Forelimb muscle (tissue), 1 donor: ENCODE measurements around the gene NPPC. TPM values are rescaled to one million over a fixed set of nuclear protein-coding genes. Genes with fewer than 3 reads are reported as not detected.
"Not testable (repeated sequence)": the region's sequence is repeated elsewhere in the genome, so short reads cannot be mapped to it uniquely, and the experiment has no call there.

ENCODE experiments used
- DNase-seq: peaks from one replicate; pipeline ENCODE4 v3.0.0-alpha.2; 2013; ENCODE audit warnings: low read depth
- polyA plus RNA-seq: library from polyadenylated mRNA; unstranded; fragments of 120-200 nt; gene quantifications from one replicate; pipeline ENCODE4 v1.2.1, GENCODE V29; 2013; ENCODE audit not compliant: insufficient read length

NPPC gene, protein sequence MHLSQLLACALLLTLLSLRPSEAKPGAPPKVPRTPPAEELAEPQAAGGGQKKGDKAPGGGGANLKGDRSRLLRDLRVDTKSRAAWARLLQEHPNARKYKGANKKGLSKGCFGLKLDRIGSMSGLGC
- polyA plus RNA-seq: 1.8 TPM

GRCh38 chr2:231926180-231926741 lies at the start of gene NPPC:
TSS of gene NPPC (minus strand) at chr2:231926396. CDS start at chr2:231926249, 147 bp downstream.
- DNase-seq: no peak

DNA sequence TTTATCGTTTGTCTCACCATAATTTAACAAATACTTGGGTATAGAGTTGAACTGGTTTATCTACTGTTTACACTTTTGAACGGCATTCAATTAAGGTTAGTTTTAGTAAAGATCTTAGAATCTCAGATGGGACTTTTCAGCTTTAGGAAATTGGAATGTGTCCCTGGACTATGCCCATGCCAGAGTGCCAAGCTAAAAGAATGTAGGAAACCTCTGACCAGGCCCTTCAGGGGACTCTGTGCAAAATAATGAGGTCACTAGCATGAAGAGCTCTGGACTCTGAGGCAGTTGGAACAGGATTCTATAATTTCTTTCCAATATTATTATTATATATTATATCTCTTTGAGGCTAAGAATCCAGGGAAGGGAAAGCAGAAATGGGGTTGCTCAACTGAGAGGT lies 48.8 kb upstream of the NPPC start:
- no peak for DNase-seq

DNA sequence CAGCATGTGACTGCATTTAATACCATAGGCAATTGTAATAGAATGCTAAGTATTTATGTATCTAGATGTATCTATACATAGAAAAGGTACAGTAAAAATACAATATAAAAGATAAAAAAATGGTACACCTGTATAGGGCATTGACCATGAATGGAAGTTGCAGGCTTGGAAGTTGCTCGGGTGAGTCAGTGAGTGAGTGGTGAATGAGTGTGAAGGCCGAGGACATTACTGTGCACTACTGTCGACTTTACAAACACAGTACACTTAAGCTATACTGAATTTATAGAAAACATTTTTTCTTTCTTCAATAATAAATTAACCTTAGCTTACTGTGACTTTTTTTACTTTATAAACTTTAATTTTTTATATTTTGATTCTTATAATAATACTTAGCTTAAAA lies 44.3 kb upstream of the NPPC start:
- DNase-seq: no peak

DNA sequence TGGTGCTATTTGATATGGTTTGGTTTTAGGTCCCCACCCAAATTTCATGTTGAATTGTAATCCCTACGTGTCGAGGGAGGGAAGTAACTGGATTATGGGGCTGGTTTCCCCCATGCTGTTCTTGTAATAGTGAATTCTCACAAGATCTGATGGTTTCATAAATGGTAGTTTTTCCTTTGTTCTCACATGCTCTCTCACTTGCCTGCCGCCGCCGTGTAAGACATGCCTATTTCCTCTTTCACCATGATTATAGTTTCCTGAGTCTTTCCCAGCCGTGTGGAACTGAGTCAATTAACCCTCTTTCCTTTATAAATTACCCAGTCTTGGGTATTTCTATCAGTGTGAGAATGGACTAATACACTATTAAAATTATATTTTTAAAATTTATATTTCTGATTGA lies 42.6 kb upstream of the NPPC start:
- no peak for DNase-seq

DNA sequence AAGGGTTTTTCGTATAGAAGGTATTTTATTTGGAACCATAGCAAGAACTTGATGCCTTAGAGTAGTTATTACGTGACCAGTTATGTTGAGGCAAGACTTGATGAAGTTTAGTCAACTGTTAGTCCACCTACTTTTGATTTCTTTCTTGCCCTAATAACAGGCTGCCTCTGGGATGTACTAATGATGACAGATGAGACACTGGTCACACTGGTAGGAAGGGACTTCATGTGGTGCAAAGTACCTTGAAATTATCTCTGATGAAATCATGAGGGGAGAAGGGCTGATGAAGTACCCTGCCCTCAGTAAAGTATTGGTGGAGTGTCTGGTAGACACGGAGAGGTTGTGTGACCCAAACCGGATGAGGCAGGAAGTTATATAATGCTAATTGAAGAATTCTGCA lies 40.7 kb upstream of the NPPC start:
- DNase-seq: no peak

- no peak for DNase-seq
These were observed 38.9 kb upstream of the NPPC start for GRCh38 chr2:231965102-231965501.

DNA sequence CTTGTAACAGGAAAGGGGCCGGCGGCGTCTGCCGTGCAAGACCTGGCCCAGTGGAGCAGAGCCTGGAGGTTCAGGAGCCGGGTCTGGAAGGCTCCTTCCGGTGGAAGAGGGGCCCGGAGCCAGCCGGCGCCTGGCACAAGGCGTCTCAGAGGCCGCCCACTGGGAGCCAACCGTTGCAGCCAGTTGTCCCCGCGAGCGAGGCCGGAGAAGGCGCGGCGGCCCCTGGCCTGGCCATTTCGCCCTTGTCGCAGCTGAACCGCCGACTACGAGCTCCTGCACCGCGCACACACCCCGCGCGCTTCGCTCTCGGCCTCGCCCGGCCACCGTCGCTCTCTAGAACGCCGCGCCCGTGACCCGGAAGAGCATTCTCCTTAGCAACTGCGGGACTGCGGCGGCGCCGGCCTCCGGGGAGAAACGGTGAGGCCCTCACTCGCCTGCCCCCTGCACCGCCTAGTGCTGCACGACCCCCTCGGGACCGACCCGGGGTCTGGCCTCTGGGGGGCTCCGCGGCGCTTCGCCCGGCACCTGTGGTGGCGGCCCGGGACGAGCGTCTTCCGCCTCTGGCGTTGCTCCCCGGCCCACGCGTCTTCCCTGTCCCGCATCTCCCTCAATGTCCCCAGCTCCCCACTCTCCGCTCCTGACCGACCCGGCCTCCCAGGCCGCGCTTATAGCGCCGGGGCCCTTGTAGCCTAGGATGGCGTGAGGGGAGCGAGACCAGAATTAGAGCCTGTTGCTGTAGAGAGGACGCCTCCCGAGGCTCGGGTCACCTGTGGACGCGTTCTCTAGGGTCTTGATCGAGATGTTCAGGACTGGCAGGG lies 35.4 kb upstream of the NPPC start, which contains the start of gene DIS3L2:
Gene DIS3L2, plus strand, starts transcription at position 365 of the 818 bp plus-strand sequence. CDS start 53,215 bp downstream, outside the sequence.
- peak; percentile 24 for DNase-seq

- no peak for DNase-seq
These were observed 34.7 kb upstream of the NPPC start for GRCh38 chr2:231960810-231961348.

DNA sequence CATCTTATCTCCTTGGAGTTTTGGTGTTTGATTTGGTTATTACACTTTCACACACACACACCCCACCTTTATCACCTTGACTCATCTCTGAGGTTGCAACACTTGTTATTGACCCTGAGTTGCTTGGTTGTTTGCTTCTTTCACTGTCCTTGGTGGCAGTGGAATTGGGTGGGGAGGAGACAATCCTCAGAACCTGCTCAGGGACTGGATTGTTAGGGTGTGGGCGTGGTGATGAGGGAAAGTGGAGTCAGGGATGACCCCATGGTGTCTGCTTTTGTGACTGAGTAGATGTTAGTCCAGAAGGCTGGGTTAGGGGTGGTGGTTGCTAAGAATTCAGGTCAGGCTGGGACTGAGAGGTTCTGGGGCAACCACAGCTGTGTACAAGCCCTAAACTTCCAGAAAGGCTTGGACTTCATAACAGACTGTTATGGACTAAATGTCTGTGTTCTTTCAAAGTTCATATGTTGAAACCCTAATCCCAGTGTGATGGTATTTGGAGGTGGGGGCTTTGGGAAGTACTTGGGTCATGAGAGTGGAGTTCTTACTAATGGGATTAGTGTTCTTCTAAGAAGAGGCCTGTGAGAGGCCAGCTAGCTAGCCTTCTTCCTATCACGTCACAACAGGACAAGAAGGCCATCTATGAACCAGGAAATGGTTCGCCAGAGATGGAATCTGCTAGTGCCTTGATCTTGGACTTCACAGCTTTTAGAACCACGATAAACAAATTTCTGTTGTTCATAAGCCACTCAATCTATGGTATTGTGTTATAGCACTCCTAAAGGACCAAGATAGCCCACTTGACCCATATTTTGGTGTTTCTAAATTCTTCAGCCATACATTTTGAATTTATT lies 31.9 kb upstream of the NPPC start:
- no peak for DNase-seq

DNA sequence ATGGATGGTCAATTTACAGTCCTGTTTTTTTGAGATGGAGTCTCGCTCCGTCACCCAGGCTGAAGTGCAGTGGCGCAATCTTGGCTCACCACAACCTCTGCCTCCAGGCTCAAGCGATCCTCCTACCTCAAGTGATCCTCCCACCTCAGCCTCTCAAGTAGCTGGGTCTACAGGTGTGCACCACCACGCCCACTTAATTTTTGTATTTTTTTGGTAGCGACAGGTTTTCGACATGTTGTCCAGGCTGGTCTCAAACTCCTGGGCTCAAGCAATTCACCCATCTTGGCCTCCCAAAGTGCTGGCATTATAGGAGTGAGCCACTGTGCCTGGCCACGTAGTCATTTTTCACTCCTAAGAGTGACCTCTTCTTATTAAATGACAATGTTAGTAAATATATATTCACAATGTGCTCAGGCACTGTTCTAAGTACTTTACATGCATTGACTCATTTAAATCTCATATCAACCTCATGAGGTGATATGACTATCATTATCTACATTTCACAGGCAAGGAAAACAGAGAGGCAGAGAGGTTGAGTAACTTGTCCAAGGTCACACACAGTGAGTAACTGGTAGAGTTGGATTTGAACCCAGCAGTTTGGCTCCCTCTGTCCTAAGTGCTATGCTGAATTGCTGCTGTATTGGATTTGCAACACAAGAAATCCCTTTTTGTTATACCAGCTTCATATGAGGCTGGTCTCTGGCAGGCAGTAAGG lies 29.7 kb upstream of the NPPC start:
- DNase-seq: no peak

DNA sequence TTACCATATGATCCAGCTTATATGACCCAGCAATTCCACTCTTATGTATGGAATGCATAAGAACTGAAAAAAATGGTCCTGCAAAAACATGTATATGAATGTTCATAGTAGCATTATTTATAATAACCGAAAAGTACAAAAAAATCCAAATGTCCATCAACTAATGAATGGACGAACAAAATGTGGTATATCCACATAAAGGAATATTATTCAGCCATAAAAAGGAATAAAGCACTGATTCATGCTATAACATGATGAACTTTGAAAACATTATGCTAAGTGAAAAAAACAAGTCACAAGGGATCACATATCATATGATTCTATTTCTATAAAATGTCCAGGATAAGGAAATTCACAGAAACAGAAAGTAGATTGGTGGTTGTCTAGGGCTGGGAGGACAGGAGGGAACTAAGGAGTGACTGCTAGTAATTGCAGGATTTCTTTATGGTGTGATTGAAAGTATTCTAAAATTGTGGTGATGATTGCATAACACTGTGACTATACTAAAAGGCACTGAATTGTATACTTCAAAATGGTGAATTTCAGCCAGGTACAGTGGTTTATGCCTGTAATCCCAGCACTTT lies 25.3 kb upstream of the NPPC start:
- no peak for DNase-seq

DNA sequence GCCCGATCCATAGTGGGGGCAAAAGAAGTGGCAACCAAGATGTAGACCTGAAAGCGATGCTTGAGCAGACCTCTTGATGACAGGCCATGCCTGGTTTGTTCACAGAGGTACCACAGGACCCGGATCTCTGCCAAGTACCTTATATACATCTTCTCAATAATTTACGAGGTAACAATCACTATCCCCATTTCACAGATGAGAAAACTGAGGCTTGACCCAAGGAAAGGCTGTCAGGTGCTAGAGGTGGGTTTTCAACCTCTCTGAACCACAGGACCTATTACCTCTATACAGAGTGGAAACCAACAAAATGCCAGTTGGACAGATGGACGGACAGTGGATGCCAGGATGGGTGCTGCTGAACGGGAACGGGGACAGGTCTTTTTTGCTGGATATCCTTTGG lies 21.5 kb upstream of the NPPC start:
- no peak for DNase-seq

DNA sequence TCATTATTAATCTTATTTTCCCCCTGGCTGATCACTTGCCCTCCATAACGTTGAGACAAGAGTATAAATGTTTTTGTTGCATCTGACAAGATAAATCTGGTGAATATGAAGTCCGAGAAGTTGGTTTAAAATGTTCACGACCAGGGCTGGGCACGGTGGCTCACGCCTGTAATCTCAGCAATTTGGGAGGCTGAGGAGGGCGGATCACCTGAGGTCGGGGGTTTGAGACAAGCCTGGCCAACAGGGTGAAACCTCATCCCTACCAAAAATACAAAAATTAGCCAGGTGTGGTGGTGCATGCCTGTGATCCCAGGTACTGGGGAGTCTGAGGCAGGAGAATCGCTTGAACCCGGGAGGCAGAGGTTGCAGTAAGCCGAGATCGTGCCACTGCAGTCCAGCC lies 20.9 kb upstream of the NPPC start:
- not testable (repeated sequence) for DNase-seq

DNA sequence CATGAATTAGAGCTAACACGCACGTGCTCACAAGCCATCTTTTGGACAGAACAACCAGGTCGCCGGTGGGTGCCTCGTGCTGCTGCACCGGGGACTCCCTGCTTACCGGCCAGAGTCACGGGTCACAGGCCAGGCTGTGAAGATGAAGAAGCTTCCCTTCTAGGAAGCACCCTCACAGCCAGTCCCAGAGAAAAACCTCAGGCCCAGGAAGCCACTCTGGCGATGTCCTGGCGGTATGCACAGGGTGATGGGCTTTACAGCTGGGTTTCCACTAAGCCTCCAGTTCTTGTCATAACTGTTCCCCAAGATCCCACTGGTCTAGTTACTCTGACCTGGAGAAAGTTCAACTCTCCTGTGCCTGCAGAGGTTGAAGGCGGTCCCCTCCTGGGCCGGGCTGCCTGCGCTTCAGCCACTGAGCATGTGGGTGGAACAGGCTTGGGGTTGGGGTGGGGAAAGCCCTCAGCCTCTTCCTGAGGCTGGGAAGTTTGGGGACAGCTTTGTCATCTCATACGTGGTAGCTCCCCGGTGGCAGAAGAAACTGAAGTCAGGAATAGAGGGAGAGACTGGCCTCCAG lies 20.1 kb upstream of the NPPC start:
- no peak for DNase-seq

DNA sequence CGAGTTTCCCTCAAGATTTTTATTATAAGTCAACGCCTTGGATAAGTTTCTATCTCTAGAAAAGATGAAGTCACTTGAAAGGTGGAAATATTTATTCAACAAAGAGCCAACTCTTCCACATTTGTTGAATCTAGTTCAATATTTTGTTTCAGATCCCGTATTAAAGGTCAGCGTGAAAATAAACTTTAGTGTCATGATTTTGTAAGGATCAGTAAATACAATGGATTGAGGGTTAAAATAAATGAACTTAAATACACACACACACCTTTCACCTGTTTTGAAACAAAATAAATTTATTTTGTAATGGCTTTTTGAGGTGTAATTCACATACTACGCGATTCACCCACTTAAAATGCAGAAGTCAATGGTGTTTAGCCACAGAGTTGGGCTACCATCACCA lies 16.0 kb upstream of the NPPC start:
- DNase-seq: no peak

- DNase-seq: no peak
These were observed 15.5 kb upstream of the NPPC start for GRCh38 chr2:231941673-231942072.

GRCh38 chr2:231940795-231941194 lies 14.6 kb upstream of the NPPC start:
- DNase-seq: no peak

- DNase-seq: no peak
These were observed 12.8 kb upstream of the NPPC start for GRCh38 chr2:231939022-231939421.

DNA sequence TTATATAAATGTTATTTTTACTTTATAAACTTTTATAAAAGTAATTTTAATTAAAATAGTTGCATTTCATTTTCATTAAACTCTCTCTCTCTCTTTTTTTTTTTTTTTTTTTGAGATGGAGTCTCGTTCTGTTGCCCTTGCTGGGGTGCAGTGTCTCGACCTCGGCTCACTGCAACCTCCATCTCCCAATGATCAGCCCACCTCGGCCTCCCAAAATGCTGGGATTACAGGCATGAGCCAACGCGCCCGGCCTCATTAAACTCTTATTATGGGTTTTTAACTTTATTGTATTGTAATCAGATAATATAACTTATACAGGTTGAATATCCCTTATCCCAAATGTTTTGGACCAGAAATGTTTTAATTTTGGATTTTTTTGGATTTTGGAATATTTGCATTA lies 10.9 kb upstream of the NPPC start:
- no peak for DNase-seq

GRCh38 chr2:231936491-231936890 lies 10.3 kb upstream of the NPPC start:
- DNase-seq: no peak
